Brain pericyte (primary cell): ENCODE data around the gene TUBGCP4.
"Not testable (repeated sequence)": the region's sequence is repeated elsewhere in the genome, so short reads cannot be mapped to it uniquely, and the experiment has no call there.

Source experiments
- DNase-seq: peaks from one replicate; pipeline ENCODE4 v3.0.0-alpha.2; 2012; ENCODE audit warnings: low read depth, low spot score

The TUBGCP4 gene, protein sequence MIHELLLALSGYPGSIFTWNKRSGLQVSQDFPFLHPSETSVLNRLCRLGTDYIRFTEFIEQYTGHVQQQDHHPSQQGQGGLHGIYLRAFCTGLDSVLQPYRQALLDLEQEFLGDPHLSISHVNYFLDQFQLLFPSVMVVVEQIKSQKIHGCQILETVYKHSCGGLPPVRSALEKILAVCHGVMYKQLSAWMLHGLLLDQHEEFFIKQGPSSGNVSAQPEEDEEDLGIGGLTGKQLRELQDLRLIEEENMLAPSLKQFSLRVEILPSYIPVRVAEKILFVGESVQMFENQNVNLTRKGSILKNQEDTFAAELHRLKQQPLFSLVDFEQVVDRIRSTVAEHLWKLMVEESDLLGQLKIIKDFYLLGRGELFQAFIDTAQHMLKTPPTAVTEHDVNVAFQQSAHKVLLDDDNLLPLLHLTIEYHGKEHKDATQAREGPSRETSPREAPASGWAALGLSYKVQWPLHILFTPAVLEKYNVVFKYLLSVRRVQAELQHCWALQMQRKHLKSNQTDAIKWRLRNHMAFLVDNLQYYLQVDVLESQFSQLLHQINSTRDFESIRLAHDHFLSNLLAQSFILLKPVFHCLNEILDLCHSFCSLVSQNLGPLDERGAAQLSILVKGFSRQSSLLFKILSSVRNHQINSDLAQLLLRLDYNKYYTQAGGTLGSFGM

DNA sequence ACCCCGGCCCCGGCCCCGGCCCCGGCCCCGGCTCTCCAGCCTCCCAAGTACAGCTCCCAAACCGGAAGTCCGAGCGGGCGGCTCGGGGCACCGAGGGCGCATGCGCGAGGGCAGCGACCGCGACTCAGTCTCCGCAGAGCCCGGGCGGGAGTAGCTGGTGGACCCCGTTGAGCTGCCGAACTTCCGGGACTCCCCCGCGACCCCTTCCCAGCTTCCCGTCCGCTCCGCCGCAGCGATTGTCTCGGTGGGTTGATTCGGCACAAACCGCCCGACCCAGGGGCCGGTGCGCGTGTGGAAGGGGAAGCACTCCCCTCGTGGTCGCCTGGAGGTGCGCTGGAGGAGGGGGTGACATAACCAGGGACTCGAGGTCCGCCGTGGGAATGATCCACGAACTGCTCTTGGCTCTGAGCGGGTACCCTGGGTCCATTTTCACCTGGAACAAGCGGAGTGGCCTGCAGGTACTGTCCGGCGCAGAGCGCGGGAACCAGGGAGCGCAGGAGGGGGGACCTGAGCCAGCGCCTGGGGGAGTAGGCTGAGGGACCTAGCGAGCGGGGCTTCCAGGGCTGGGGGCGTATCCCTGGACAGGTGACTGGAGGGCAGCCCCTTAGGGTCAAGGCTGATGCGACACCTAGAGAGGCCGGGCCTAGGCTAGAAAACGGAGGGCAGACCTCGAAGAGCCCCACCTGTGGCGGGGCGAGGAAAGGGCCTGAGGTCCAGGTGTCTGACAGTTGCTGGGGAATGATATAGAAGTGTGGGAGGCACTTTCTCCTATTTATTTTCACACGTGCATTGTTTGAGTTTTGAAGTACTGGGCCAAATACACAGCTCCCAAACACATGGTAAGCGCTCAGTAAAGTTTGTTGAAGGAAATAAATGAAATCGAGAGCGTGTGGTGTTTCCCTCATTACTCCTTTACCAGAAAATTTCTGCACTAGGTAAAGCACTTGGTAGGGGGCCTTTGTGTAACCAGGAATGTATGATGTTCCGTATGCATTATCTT lies at the start of gene TUBGCP4, which contains the start of gene ZSCAN29:
Gene TUBGCP4 (plus strand): TSS at position 127 of the 1,000 bp plus-strand sequence. CDS start 254 bp downstream, at position 381.
Gene ZSCAN29 (minus strand): TSS at position 69 of the 1,000 bp plus-strand sequence. CDS start 1,130 bp downstream, outside the sequence.
- DNase-seq, result no peak

DNA sequence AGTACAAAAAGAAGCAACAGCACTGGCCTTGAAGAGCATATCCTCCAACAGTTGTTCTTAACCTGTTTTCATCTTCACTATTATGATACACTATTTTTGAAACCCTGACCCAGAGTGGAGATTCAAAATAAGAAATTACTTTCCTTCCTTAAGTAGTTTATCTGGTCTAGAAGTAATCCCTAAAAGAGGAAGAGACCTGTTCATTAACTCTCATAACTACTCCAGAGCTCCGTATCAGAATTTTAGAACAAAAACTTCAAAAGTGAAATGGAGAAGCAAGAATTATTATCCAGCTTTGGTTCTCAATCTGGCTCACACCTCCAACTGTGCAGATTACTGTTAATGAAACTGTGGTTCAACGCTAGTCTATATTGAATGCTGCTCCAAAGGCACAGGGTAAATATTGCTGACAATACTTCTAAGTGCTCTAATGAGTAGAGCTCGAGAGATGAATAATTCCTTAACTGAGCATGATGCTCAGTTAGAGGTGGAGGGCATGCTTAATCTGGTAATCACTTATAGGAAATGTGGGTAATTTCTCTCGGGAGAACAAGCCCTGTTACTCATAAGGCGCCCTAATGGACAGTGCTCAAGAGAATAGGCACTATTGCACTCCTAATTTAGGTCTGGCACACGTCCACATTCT lies 45.7 kb upstream of the TUBGCP4 start:
- no peak for DNase-seq

DNA sequence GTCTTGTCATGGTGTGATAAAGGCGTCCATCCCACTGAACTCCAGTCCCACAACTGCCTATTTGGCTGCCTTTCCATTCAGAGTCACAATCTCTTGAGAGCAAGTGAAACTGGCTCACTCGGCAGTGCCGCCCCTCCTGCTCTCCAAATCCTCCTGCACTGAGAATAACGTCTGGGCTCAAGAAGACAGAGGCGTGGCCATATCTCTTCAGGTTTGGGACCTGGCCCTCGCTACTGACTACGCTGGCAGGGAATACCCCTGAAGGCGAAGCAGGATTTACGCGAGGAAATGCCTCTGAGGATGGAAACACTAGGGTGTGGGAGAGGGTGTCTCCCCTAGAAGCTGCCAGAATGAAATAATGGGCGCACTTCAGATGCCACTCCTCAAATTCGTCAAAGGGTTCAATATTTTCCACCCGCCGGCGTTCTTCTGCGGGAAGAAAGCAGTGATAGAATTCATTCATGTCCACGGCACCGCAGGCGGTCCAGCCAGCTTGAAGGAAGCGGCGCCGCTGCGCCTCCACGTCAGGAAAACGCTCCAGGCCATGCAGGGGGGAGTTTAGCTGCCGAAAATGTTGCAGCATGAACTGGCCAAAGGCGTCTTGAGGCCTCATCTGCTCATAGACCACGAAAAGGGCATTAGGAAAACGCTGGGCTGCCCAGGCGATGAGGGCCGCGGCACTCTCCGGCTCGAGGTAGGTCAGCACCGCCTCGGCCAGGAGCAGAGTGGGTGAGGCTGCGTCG lies 41.5 kb upstream of the TUBGCP4 start:
- DNase-seq, result peak; percentile 30

DNA sequence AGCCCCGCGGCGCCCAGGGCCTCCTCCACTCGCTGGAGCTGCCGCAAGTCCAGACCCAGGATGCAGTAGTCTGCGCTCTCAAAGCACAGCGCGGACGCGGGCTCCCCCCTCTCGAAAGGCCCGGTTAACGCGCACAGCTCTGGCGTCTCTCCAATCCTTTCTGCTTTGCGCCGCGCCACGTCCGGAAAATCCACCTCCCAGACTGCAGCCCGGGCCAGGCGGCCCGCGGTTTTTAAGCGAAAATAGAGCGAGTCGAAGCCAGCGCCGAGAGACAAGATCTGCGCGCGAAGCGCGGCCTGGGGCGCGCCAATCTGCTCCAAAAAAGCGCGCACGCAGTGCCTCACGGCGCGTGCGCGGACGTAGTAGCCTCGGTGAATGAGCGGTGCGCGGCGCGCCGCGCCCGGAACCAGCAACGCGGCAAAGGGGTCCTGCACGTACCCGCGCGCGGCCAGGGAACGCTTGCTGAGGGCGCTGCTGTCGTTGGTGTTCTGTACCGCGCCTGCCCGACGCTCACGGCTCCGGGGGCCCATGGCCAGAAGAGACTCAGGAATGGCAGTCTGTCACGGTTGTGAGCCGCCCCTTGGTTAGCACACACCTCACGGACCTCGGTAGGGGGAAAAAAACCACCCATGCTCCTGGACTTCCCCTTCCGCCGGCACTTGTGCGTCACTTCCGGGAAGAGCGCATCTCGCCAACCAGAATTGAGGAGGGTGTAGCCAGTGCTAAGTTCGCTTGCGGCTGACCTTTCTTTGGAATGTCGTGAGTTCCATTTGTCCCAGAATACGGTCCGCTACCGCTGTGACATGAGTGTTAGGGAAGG lies 40.7 kb upstream of the TUBGCP4 start, which contains the start of gene LCMT2:
Gene LCMT2 (minus strand): TSS at position 614 of the 820 bp plus-strand sequence. CDS start 84 bp downstream, at position 530.
- peak; percentile 83 for DNase-seq

DNA sequence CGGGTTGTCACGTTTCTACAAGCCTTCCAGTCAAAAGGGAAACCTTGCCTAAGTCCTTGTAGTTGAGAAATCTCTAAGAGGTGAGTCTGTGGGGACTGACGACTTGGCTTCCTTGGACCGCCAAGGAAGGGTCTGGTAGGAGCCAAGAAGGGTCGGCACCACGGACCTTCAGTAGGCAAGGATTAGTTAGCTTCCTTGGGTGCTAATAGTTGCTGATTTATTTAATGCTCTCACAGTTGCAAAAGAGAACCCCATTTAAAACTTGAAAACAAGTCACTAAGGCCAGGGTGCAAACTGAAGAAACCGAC lies 40.2 kb upstream of the TUBGCP4 start:
- no peak for DNase-seq

DNA sequence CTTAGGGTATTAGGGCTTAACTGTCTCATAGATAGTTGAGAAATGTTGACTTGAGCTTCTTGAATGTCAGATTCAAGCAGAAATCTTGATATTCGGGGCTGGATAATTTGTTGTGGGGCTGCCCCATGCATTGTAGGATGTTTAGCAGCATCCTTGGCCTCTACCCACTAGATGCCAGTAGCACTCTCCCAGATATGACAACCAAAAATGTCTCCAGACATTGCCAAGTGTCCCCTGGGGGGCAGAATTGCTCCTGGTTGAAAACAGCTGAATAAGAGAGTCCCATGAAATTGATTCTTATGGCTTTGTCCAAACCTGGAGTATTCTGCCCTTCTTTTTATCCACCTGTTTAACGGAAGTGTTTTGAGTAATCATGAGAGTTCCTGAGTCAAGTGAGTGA lies 24.6 kb upstream of the TUBGCP4 start:
- no peak for DNase-seq

DNA sequence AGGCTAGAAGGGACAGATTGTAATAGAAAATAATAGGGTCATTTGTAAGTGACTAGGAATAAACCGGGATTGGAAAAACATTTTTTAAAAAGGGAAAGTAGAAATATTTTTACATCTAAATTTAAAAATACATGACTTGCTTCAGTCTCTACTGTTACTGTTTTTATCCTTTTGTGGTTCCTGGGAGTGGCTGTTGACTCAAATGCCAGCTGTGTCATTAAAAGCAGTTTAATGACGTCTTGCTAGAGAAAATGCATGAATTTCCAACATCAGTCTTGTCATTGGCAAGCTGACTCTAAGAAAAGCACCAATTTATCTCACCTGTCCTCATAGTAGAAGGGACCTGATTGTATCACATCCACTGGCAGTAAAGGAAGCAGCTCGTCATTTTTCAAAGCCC lies 23.8 kb upstream of the TUBGCP4 start:
- no peak for DNase-seq

DNA sequence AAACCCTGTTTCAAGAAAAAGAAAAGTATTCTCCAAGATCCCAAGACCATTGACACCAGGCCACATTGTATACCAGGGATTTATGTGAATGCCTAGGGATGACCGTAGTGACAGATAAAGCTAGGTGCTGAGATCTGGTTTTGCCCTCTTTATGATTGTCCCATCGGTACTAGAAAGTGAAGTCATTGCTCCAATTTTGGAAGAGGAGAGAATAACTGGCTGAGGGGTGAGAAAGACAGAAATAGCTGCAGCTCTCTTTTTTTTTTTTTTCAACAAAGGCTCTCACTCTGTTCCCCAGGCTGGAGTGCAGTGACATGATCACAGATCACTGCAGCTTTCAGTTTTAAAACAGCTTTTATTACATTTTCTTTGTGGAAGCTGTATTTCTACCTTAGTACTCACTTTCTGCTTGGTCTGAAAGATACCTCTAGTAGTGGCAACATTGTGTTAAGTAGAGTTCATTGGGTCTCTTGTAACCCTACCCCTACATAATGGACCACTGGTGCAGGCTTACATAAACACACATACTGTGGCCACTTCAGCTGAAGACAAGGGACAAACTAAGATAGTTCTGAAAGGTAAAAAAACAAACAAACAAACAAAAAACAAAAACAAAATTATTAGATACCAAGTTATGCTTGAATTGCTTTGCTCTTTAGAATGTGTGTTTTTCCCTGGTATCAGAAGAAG lies 18.1 kb upstream of the TUBGCP4 start:
- no peak for DNase-seq

DNA sequence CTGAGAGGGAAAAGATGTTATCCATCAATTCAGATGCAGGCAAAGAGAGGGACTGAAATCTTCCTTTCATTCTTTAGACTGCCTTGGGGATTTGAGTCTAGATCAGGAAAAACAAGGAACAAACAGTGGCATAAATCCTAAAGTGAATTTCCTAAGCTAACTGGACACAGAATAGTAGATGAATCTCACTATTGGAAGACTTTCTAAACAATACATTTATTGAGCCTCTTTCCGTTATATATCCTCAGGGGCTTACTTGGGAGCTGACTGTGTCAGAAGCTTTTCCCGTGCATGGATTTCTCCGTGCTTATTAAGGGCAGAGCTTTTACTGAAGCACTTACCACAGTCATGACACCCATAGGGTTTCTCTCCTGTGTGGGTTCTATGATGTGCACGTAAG lies 10.1 kb upstream of the TUBGCP4 start:
- no peak for DNase-seq

DNA sequence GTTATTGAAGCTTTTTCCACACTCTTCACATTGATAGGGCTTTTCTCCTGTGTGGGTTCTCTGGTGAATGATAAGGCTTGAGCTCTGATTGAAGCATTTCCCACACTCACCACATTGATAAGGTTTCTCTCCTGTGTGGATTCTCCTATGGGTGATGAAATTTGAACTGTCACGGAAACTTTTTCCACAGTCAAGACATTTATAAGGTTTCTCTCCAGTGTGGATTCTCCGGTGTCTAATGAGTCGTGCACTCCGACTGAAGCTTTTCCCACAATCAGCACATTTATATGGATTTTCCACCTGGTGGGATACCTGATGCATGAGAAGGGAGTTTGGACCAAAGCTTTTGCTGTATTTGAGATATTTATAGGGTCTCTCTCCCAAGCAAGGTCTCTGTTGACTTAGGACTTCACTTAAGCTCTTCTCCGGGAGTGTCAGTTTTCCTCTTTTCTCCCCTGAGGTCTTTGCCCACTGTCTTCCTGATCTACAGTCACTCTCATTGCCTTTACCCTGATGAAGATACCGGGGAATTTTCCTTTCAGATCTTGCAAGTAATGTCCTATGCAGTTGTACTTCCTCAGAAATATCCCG lies 9.5 kb upstream of the TUBGCP4 start:
- DNase-seq, result no peak

DNA sequence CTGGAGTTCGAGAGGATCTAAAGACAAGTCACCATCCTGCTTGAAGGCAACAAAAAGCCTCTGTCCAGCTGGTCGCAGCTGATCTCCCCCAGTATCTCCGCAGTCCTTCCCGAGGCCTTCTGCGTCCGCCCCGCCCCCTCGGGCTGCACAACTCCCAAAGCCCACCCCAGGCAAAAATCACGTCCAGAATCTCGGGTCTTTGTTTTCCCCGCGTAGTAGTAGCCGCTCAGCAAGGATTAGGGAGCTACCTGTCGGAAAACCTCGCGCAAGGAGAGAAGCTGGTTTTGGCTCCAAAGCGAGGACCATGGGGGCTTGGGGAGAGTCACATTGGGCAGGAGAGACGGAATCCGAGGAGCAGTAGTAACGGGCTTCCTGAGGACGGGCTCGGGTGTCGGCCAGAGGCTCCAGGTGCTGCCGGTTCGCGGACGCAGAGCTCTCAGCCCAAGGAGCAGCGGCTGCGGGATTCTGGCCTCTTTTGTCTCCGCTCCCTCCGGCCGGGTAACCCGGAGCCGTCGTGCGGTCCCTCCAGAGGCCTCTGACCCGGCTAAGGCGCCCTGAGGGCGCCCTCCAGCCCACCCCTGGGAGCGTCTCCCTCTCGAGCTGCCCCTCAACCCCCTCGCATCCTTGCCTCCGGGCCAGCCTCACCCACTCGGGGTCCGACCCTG lies 459 bp upstream of the TUBGCP4 start:
- no peak for DNase-seq

DNA sequence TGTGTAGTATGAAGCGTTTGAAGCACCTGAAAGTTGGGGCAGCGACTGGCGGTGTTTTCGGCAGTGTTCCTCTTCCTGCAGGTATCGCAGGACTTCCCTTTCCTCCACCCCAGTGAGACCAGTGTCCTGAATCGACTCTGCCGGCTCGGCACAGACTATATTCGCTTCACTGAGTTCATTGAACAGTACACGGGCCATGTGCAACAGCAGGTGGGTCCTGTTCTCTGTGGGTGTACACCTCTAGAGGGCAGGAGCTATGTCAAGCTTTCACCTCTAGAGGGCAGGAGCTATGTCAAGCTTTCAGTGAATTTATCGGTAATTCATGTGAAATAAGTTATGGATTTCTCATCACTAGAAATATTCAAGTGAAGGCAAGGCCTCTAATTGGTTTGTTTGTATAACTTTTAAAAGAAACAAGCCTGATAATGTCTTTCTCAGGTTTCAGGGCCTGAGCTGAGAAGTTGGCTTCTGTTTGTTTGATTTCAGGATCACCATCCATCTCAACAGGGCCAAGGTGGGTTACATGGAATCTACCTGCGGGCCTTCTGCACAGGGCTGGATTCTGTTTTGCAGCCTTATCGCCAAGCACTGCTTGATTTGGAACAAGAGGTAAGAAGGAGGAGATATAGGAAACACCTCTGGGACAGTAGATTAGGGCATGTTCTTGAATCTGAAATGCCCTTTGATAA lies 5.3 kb downstream of the TUBGCP4 start:
- no peak for DNase-seq

DNA sequence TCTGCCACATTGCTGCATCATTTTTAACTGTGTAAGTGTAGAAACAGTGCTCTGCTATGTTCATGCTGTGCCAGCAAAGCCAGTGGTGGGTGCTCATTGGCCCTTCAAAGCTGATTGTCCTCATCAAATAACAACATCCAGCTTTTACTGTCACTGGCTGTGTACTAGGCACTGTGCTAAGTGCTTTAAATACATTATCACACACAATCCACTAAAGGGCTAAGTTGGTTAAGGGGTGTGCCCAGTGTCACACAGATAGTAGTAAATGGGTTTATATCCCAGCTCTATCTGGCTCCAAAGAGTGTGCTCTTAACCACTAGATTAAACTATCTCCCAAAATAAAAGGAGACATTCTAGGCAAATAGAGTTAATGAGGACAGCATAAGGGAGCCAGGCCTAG lies 7.7 kb downstream of the TUBGCP4 start:
- DNase-seq, result no peak

DNA sequence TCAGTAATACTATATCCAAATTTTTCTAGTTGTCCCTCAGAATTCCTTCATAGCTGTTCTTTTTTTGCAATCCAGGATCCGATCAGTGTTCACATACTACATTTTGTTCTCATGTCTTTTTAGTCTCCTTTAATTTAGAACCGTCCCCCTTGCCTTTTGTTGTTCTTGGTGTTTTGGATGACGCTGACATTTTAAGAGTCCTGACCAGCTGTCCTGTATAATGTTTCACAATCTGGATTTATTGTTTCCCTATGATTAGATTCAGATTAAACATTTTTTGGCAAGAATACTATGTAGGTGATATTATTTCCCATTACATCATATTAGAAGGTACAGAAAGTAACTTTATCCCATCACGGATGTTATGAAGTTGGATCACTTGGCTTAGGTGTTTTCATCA lies 11.4 kb downstream of the TUBGCP4 start:
- no peak for DNase-seq

DNA sequence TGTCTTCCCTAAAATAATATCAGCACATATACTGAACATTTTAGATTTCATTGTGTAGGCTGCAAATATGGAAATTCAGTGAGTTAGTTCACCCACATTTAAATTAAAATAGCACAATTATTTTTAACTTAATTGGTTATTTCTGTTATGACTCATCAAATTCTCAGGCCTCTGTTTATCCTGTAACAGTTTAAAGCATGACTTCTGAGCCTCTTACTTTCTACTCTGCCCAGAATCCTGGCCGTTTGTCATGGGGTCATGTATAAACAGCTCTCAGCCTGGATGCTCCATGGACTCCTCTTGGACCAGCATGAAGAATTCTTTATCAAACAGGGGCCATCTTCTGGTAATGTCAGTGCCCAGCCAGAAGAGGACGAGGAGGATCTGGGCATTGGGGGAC lies 12.2 kb downstream of the TUBGCP4 start:
- DNase-seq, result no peak

DNA sequence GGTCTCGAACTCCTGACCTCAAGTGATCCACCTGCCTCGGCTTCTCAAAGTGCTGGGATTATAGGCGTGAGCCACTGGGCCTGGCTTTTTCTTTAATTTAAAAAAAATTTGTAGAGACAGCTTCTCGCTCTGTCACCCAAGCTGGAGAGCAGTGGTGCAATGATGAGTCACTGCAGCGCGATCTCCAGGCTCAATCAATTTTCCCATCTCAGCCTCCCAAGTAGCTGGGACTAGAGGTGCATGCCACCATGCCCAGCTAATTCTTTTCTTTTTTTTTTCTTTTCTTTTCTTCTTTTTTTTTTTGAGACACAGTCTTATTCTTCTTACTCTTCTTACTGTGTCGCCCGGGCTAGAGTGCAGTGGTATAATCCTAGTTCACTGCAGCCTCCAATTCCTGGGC lies 19.8 kb downstream of the TUBGCP4 start:
- no peak for DNase-seq

DNA sequence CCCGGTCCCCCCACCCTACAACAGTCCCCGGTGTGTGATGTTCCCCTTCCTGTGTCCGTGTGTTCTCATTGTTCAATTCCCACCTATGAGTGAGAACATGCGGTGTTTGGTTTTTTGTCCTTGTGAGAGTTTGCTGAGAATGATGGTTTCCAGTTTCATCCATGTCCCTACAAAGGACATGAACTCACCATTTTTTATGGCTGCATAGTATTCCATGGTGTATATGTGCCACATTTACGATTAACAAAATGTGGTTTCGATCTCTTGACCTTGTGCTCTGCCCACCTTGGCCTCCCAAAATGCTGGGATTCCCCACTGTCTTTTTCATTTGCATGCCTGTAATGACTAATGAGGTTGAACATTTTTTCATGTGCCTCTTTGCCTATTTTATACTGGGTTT lies 22.7 kb downstream of the TUBGCP4 start:
- DNase-seq, result not testable (repeated sequence)

DNA sequence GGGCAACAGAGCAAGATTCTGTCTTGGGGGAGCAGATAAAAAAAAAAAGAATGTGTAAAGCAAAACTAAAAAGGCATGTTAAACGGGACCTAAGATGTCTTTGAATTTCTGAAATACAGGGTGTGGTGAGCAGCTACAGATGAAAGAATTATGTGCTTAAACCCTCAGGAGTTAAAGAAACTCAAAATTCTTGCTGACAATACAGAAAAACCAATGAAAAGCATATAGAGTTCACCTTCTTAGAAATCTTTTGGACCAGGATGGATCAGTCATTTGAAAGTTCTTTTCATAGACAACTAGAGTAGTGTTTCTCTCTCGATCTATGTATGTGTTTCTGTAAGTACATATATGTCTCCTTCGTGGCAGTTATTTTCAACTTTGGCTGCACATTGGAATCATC lies 31.4 kb downstream of the TUBGCP4 start:
- no peak for DNase-seq
